Neuronal stem cell (in vitro differentiated cells): ENCODE results near the gene TUBG2.

ENCODE experiments used
- DNase-seq: peaks from one replicate; pipeline ENCODE4 v3.0.0-alpha.2; 2013; ENCODE audit warnings: low spot score
- H2AFZ ChIP-seq: one replicate; pipeline ENCODE4 v1.6.1; 2013; ENCODE audit warnings: mild to moderate bottlenecking, low read length, inconsistent platforms
- H2AK5ac ChIP-seq: 2 replicates; pipeline ENCODE4 v1.6.1; 2013; ENCODE audit warnings: low read depth, mild to moderate bottlenecking, inconsistent platforms, low read length, moderate library complexity, mixed read lengths
- H2BK120ac ChIP-seq: 2 replicates; pipeline ENCODE4 v1.6.1; 2013; ENCODE audit warnings: low read depth, mild to moderate bottlenecking, inconsistent platforms, low read length, moderate library complexity, mixed read lengths
- H2BK12ac ChIP-seq: one replicate; pipeline ENCODE4 v1.6.1; 2013; ENCODE audit warnings: low read length, inconsistent platforms
- H2BK15ac ChIP-seq: 2 replicates; pipeline ENCODE4 v1.6.1; 2013; ENCODE audit warnings: mild to moderate bottlenecking, low read length, inconsistent platforms, mixed read lengths
- H2BK5ac ChIP-seq: one replicate; pipeline ENCODE4 v1.6.1; 2013; ENCODE audit warnings: inconsistent platforms, mild to moderate bottlenecking, low read length, moderate library complexity
- H3K14ac ChIP-seq: one replicate; pipeline ENCODE4 v1.6.1; 2013; ENCODE audit warnings: low read length, inconsistent platforms
- H3K18ac ChIP-seq: 2 replicates; pipeline ENCODE4 v1.6.1; 2013; ENCODE audit warnings: low read length, inconsistent platforms
- H3K23ac ChIP-seq: 2 replicates; pipeline ENCODE4 v1.6.1; 2013; ENCODE audit warnings: low read depth, mild to moderate bottlenecking, mixed read lengths, low read length, inconsistent platforms; ENCODE audit not compliant: poor library complexity
- H3K27ac ChIP-seq: replicated peaks from 3 replicates; pipeline ENCODE4 v1.5.1; 2013; ENCODE audit warnings: low read length, inconsistent platforms
- H3K27me3 ChIP-seq, 3 experiments: 2 replicates each; pipeline ENCODE4 v1.6.1; 2013; ENCODE audit warnings: low read length in 3 of 3, mild to moderate bottlenecking in 2 of 3, inconsistent platforms in 1 of 3, low read depth in 1 of 3, mixed read lengths in 1 of 3, moderate library complexity in 1 of 3; ENCODE audit not compliant: control insufficient read depth in 3 of 3, insufficient read depth in 3 of 3
- H3K36me3 ChIP-seq, 2 donors: replicated peaks in 1 of 2; 2 replicates each; pipeline ENCODE4 v1.6.1; 2013; ENCODE audit warnings: low read length in 2 of 2; ENCODE audit not compliant: control insufficient read depth in 2 of 2, insufficient read depth in 2 of 2
- H3K4ac ChIP-seq: 2 replicates; pipeline ENCODE4 v1.6.1; 2013; ENCODE audit warnings: inconsistent platforms, mild to moderate bottlenecking, low read length, moderate library complexity
- H3K4me1 ChIP-seq, 2 donors: 1 replicate in 1 of 2; 2 replicates in 1 of 2; pipeline ENCODE4 v1.6.1; 2013; ENCODE audit warnings: low read length in 2 of 2, low read depth in 1 of 2; ENCODE audit not compliant: control insufficient read depth in 2 of 2, insufficient read depth in 1 of 2
- H3K4me2 ChIP-seq: one replicate; pipeline ENCODE4 v1.6.1; 2013; ENCODE audit warnings: mild to moderate bottlenecking, low read length, inconsistent platforms; ENCODE audit not compliant: insufficient read depth, poor library complexity, severe bottlenecking
- H3K4me3 ChIP-seq, 2 donors: 2 replicates each; pipeline ENCODE4 v1.5.1; 2013; ENCODE audit warnings: low read length in 2 of 2, mild to moderate bottlenecking in 2 of 2, inconsistent platforms in 1 of 2, moderate library complexity in 1 of 2
- H3K79me1 ChIP-seq: one replicate; pipeline ENCODE4 v1.6.1; 2013; ENCODE audit warnings: low read depth, mild to moderate bottlenecking, inconsistent platforms, low read length, moderate library complexity
- H3K9ac ChIP-seq: one replicate; pipeline ENCODE4 v1.6.1; 2013; ENCODE audit warnings: mild to moderate bottlenecking, low read depth, low read length, inconsistent platforms; ENCODE audit not compliant: poor library complexity
- H3K9me3 ChIP-seq, 2 donors: replicated peaks in 1 of 2; 2 replicates each; pipeline versions ENCODE3 to v1.6.1; 2013; ENCODE audit warnings: low read length in 2 of 2, mild to moderate bottlenecking in 2 of 2, inconsistent platforms in 1 of 2, low read depth in 1 of 2, mixed read lengths in 1 of 2, moderate library complexity in 1 of 2; ENCODE audit not compliant: control insufficient read depth in 2 of 2, insufficient read depth in 1 of 2
- H4K8ac ChIP-seq: one replicate; pipeline ENCODE4 v1.6.1; 2013; ENCODE audit warnings: low read depth, mild to moderate bottlenecking, inconsistent platforms, low read length, moderate library complexity
- H4K91ac ChIP-seq: one replicate; pipeline ENCODE4 v1.6.1; 2013; ENCODE audit warnings: low read length, low read depth, mild to moderate bottlenecking, inconsistent platforms; ENCODE audit not compliant: poor library complexity
- whole genome bisulfite sequencing, 2 donors: extraction: QIAGEN DNeasy Blood & Tissue Kit; methylation state at CpG; one replicate each; pipeline ENCODE4 v1.1.7; 2013; ENCODE audit warnings: missing lambda C conversion rate in 2 of 2, mixed read lengths in 1 of 2; ENCODE audit not compliant: insufficient read length in 2 of 2, insufficient replicate concordance in 1 of 2; ENCODE audit errors: extremely low coverage in 2 of 2; 5-methylcytosine and 5-hydroxymethylcytosine counted together

Gene TUBG2

GRCh38 chr17:42632949-42633444, 26.1 kb upstream of the TUBG2 start:
- Histone ChIP-seq H2AK5ac (no peak overlapping the region), H3K4ac (no peak overlapping the region), H3K36me3 (no peaks in the 10 kb centered on the region), H4K91ac (no peak overlapping the region), H2BK12ac (no peak overlapping the region), H3K4me2 (no peak overlapping the region), H2BK5ac (no peak overlapping the region), H3K27me3 (no peaks in the 10 kb centered on the region), H3K27ac (no peak overlapping the region), H3K4me1 (no peaks in the 10 kb centered on the region), H3K23ac (no peak overlapping the region), H3K9ac (no peak overlapping the region), H3K79me1 (no peaks in the 10 kb centered on the region), H3K18ac (no peak overlapping the region), H3K14ac (no peak overlapping the region), H4K8ac (no peak overlapping the region), H2BK120ac (no peak overlapping the region), H2BK15ac (no peak overlapping the region), H2AFZ (no peak overlapping the region), H3K9me3 (no peaks in the 10 kb centered on the region), H3K4me3 (no peak overlapping the region)
- DNase-seq, result no peak
- WGBS, 2 donors, result no CpG with 5 or more reads among the region's 9 CpGs

GRCh38 chr17:42639525-42640113, 19.5 kb upstream of the TUBG2 start:
- Histone ChIP-seq H2BK5ac (no peak overlapping the region), H3K27ac (no peak overlapping the region), H2BK120ac (no peak overlapping the region), H3K14ac (no peak overlapping the region), H3K9me3 (no peaks in the 10 kb centered on the region), H3K4ac (no peak overlapping the region), H4K91ac (no peak overlapping the region), H2BK12ac (no peak overlapping the region), H2AFZ (no peak overlapping the region), H2BK15ac (no peak overlapping the region), H3K4me2 (no peak overlapping the region), H3K27me3 (peaks cover 0 to 5% (median 0%) of the 10 kb centered on the region in 3 experiments), H2AK5ac (no peak overlapping the region), H3K18ac (no peak overlapping the region), H3K79me1 (no peaks in the 10 kb centered on the region), H3K23ac (no peak overlapping the region), H3K4me3 (no peak overlapping the region), H3K4me1 (peaks cover 0 to 3% of the 10 kb centered on the region in 2 donors), H3K36me3 (no peaks in the 10 kb centered on the region), H4K8ac (no peak overlapping the region), H3K9ac (no peak overlapping the region)
- no CpG with 5 or more reads among the region's 7 CpGs for WGBS, 2 donors
- DNase-seq, result no peak

GRCh38 chr17:42640121-42640520, 19.0 kb upstream of the TUBG2 start:
- Histone ChIP-seq H3K9me3 (no peaks in the 10 kb centered on the region), H2BK5ac (no peak overlapping the region), H2AK5ac (no peak overlapping the region), H4K91ac (no peak overlapping the region), H3K4me1 (peaks cover 0 to 3% of the 10 kb centered on the region in 2 donors), H4K8ac (no peak overlapping the region), H2BK15ac (no peak overlapping the region), H3K27ac (no peak overlapping the region), H3K79me1 (no peaks in the 10 kb centered on the region), H2BK12ac (no peak overlapping the region), H3K14ac (no peak overlapping the region), H3K23ac (no peak overlapping the region), H3K27me3 (peaks cover 0 to 5% (median 0%) of the 10 kb centered on the region in 3 experiments), H2AFZ (no peak overlapping the region), H3K4me2 (no peak overlapping the region), H2BK120ac (no peak overlapping the region), H3K36me3 (no peaks in the 10 kb centered on the region), H3K18ac (no peak overlapping the region), H3K4ac (no peak overlapping the region), H3K9ac (no peak overlapping the region), H3K4me3 (no peak overlapping the region)
- no peak for DNase-seq
- no CpG with 5 or more reads among the region's 4 CpGs for WGBS, 2 donors

DNA sequence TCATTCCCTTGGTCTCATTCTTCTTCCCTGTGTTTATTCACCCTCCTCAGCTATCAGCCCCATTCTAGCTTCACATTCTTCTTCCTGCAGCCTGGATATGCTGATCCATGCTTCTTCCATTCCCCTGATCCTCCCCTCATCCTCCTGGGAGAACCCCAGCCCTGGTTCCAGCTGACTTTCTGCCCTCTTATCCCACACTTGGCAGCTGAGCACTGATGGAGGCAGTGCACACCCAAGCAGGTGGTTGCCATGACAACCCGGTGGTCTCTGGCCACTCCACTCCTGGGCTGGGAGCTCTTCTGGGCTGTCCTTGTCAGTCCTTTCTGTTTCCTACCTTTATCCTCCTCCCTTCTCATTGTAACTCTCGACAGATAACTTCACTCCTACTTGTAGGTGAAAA, 16.7 kb upstream of the TUBG2 start:
- no peak overlapping the region for H3K4me2 ChIP-seq
- no peak overlapping the region for H2AK5ac ChIP-seq
- no peak overlapping the region for H3K14ac ChIP-seq
- no peak overlapping the region for H2BK15ac ChIP-seq
- no peak overlapping the region for H3K9ac ChIP-seq
- H3K4ac ChIP-seq, result no peak overlapping the region
- no peak overlapping the region for H2AFZ ChIP-seq
- no peak overlapping the region for H2BK120ac ChIP-seq
- H3K4me1 ChIP-seq, result peaks cover 0 to 3% of the 10 kb centered on the region in 2 donors
- H3K27ac ChIP-seq, result no peak overlapping the region
- no peak overlapping the region for H4K91ac ChIP-seq
- no peak overlapping the region for H3K4me3 ChIP-seq
- H3K9me3 ChIP-seq, result no peaks in the 10 kb centered on the region
- H3K23ac ChIP-seq, result no peak overlapping the region
- no CpG with 5 or more reads among the region's 2 CpGs for WGBS, 2 donors
- H3K27me3 ChIP-seq, result peaks cover 0 to 12% (median 0%) of the 10 kb centered on the region in 3 experiments
- H3K18ac ChIP-seq, result no peak overlapping the region
- H3K79me1 ChIP-seq, result no peaks in the 10 kb centered on the region
- H2BK5ac ChIP-seq, result no peak overlapping the region
- no peak overlapping the region for H4K8ac ChIP-seq
- H2BK12ac ChIP-seq, result no peak overlapping the region
- peak; percentile 26 for DNase-seq
- no peaks in the 10 kb centered on the region for H3K36me3 ChIP-seq
